B cell (primary cell): ENCODE data around the gene TLK1. TPM values are rescaled to one million over a fixed set of nuclear protein-coding genes. Genes with fewer than 3 reads are reported as not detected.

ENCODE experiments used
- ATAC-seq: fragments of 200-7000 bp; cut with Tn5 transposase; one replicate; pipeline ENCODE4 v1.10.0; 2021; ENCODE audit warnings: low read depth, mild to moderate bottlenecking, moderate number of reproducible peaks, moderate library complexity
- CTCF ChIA-PET: fragments of 350-600 bp; sonication (Branson Sonifier 250); formaldehyde crosslinking; loops from one replicate; lab custom pipeline; 2021; ENCODE audit warnings: antibody characterized with exemption, inconsistent platforms; lab: Charles Lee
- POLR2A ChIA-PET: fragments of 350-600 bp; sonication (Branson Sonifier 250); formaldehyde crosslinking; loops from one replicate; lab custom pipeline; 2021; ENCODE audit warnings: antibody characterized with exemption; lab: Charles Lee
- DNase-seq: peaks from one replicate; pipeline ENCODE4 v3.0.0; 2013
- H2AFZ ChIP-seq: 2 replicates; pipeline ENCODE4 v1.6.1; 2012; ENCODE audit warnings: mild to moderate bottlenecking, low read depth, low read length; ENCODE audit not compliant: insufficient read depth, poor library complexity, severe bottlenecking
- H3K27ac ChIP-seq, 2 donors: 1 replicate in 1 of 2; 2 replicates in 1 of 2; pipeline ENCODE4 v1.5.1; 2012 to 2013; ENCODE audit warnings: low read length in 2 of 2, mild to moderate bottlenecking in 2 of 2, moderate library complexity in 1 of 2
- H3K27me3 ChIP-seq, 4 experiments: fragments of 200-600 bp in 1 of 4; sonication (generic) in 1 of 4; replicated peaks in 1 of 4; 1 replicate in 2 of 4; 2 replicates in 2 of 4; pipeline versions ENCODE4 v1.6.1 to v1.7.0; 2013 to 2016; ENCODE audit warnings: low read length in 3 of 4, mild to moderate bottlenecking in 2 of 4, mixed read lengths in 1 of 4, moderate library complexity in 1 of 4; ENCODE audit not compliant: insufficient read depth in 4 of 4, control insufficient read depth in 3 of 4; ENCODE audit errors: control extremely low read depth in 1 of 4
- H3K36me3 ChIP-seq, 2 experiments: replicated peaks in 1 of 2; 1 replicate in 1 of 2; 2 replicates in 1 of 2; pipeline versions ENCODE4 v1.6.1 to v1.7.1; 2013; ENCODE audit warnings: low read length in 1 of 2; ENCODE audit not compliant: insufficient read depth in 2 of 2, control insufficient read depth in 1 of 2; ENCODE audit errors: control extremely low read depth in 1 of 2, extremely low read depth in 1 of 2
- H3K4me1 ChIP-seq, 2 donors: fragments of 200-600 bp in 1 of 2; sonication (generic) in 1 of 2; 1 replicate in 1 of 2; 2 replicates in 1 of 2; pipeline versions ENCODE4 v1.5.1 to v1.6.1; 2013 to 2017; ENCODE audit warnings: low read length in 2 of 2; ENCODE audit not compliant: control insufficient read depth in 2 of 2, insufficient read depth in 2 of 2
- H3K4me2 ChIP-seq: replicated peaks from 2 replicates; pipeline ENCODE3; 2012; ENCODE audit warnings: mild to moderate bottlenecking, low read depth, low read length; ENCODE audit not compliant: poor library complexity, severe bottlenecking
- H3K4me3 ChIP-seq, 5 experiments: fragments of 200-600 bp in 1 of 5; sonication (generic) in 1 of 5; 1 replicate in 3 of 5; 2 replicates in 2 of 5; pipeline versions ENCODE4 v1.5.1 to v1.7.0; 2011 to 2016; ENCODE audit warnings: low read length in 4 of 5, mild to moderate bottlenecking in 4 of 5, low read depth in 2 of 5, control low read depth in 1 of 5, moderate library complexity in 1 of 5; ENCODE audit not compliant: insufficient read depth in 1 of 5; ENCODE audit errors: control extremely low read depth in 1 of 5, extremely low read depth in 1 of 5
- H3K79me2 ChIP-seq: fragments of 200-600 bp; sonication (generic); one replicate; pipeline ENCODE4 v1.6.0; 2016; ENCODE audit warnings: low read length; ENCODE audit not compliant: control insufficient read depth, insufficient read depth
- H3K9ac ChIP-seq: fragments of 200-600 bp; sonication (generic); 2 replicates; pipeline ENCODE4 v1.6.1; 2017; ENCODE audit warnings: mild to moderate bottlenecking, low read length, moderate library complexity
- H3K9me3 ChIP-seq, 3 donors: one replicate each; pipeline versions ENCODE4 v1.6.1 to v1.7.1; 2013; ENCODE audit warnings: low read length in 2 of 3; ENCODE audit not compliant: control insufficient read depth in 2 of 3, insufficient read depth in 1 of 3; ENCODE audit errors: control extremely low read depth in 1 of 3
- H4K20me1 ChIP-seq: 2 replicates; pipeline ENCODE4 v1.6.0; 2012; ENCODE audit warnings: mild to moderate bottlenecking, low read length; ENCODE audit not compliant: insufficient read depth, control insufficient read depth, poor library complexity, severe bottlenecking
- H3K27ac Mint-ChIP-seq: one replicate; pipeline ENCODE4 v1.8.0; 2021; ENCODE audit warnings: mixed read lengths
- H3K27me3 Mint-ChIP-seq: one replicate; pipeline ENCODE4 v1.8.0; 2021; ENCODE audit warnings: mixed read lengths
- H3K4me1 Mint-ChIP-seq: one replicate; pipeline ENCODE4 v1.8.0; 2021; ENCODE audit warnings: mixed read lengths
- H3K4me3 Mint-ChIP-seq: one replicate; pipeline ENCODE4 v1.8.0; 2021; ENCODE audit warnings: mixed read lengths
- H3K9me3 Mint-ChIP-seq: one replicate; pipeline ENCODE4 v1.8.0; 2022; ENCODE audit warnings: mixed read lengths; ENCODE audit not compliant: insufficient read depth
- CTCF ChIP-seq: fragments of 200-600 bp; IDR thresholded peaks from one replicate; pipeline ENCODE4 v1.8.0; 2022; ENCODE audit warnings: antibody characterized with exemption, mild to moderate bottlenecking
- EZH2 ChIP-seq: IDR thresholded peaks from 2 replicates; pipeline ENCODE4 v1.6.1; 2012; ENCODE audit warnings: borderline replicate concordance, low read depth, mild to moderate bottlenecking, moderate library complexity, low read length; ENCODE audit not compliant: insufficient read depth, poor library complexity, severe bottlenecking
- WGBS: methylation state at CpG from one replicate; pipeline ENCODE4 v1.1.5; 2013; ENCODE audit warnings: missing lambda C conversion rate; ENCODE audit not compliant: insufficient coverage; 5-methylcytosine and 5-hydroxymethylcytosine counted together
- intact Hi-C: fragments of 100-400 bp; cut with micrococcal nuclease; formaldehyde crosslinking; loops from one replicate; pipeline ENCODE4 v1.10.0; 2022
- polyA plus RNA-seq: library from polyadenylated mRNA; depleted of rRNA; stranded (reverse); fragments of >200 nt; gene quantifications from 2 replicates; pipeline ENCODE4 v1.2.3, GENCODE V29; 2012
- total RNA-seq, 2 donors: library from RNA; stranded (reverse); fragments of 120-200 nt in 1 of 2; gene quantifications; 1 replicate in 1 of 2; 2 replicates in 1 of 2; pipeline versions ENCODE4 v1.2.3 to v1.2.4, GENCODE V29; 2013 to 2022

Gene TLK1
- total and polyA plus RNA-seq, 2 donors (not counting 1 experiment from before 2014, with no cell fraction given): 13.8 to 186 TPM

DNA sequence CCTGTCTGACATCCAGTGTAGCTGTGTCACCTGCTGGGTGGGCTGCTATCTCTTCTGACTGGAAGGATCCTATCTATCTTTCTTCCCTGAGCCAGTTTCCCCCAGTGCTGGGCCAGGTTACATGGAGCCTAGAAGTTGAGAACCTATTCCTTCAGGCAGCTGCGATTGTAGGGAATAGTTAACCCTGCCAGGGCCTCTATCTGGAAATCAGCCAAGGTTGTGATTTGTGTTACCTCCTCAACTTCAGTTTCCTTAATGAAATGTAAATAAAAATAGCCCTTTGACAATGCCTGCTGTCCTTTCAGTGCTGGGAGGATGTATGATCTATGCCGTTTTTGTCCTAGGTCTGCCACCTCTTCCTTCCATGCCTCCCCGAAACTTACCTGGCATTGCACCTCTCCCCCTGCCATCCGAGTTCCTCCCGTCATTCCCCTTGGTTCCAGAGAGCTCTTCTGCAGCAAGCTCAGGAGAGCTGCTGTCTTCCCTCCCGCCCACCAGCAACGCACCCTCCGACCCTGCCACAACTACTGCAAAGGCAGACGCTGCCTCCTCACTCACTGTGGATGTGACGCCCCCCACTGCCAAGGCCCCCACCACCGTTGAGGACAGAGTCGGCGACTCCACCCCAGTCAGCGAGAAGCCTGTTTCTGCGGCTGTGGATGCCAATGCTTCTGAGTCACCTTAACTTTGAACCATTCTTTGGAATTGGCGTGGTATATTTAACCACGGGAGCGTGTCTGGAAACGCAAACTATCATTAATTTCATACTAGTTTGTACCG is 195.1 kb downstream of the TLK1 start:
- H3K79me2 ChIP-seq: no peaks in the 10 kb centered on the region
- no peak overlapping the region for H3K9ac ChIP-seq
- H3K36me3 ChIP-seq: peaks cover 0 to 53% of the 10 kb centered on the region in 2 experiments
- no peak overlapping the region for H3K27ac ChIP-seq
- no peak overlapping the region for H2AFZ ChIP-seq
- H3K4me1 ChIP-seq: no peaks in the 10 kb centered on the region
- no peaks in the 10 kb centered on the region for H4K20me1 ChIP-seq
- ChIA-PET CTCF (interaction anchor here (0.7 kb wide), 1 partner anchor 20 kb away, joined by 4 read pairs; no protein-coding TSS in a partner anchor), POLR2A (no interaction called here)
- no peaks in the 10 kb centered on the region for H3K27me3 ChIP-seq
- DNase-seq (no peak), ATAC-seq (no peak)
- no peak for TF ChIP-seq EZH2
- TF ChIP-seq CTCF: no peak
- Mint-ChIP-seq H3K27me3 (no peaks in the 10 kb centered on the region), H3K27ac (no peak overlapping the region), H3K4me3 (no peak overlapping the region), H3K9me3 (no peaks in the 10 kb centered on the region), H3K4me1 (no peaks in the 10 kb centered on the region)
- no peak overlapping the region for H3K4me2 ChIP-seq
- WGBS: 90% methylated on average over 15 of the region's 20 CpGs
- no peaks in the 10 kb centered on the region for H3K9me3 ChIP-seq
- H3K4me3 ChIP-seq: no peak overlapping the region
- intact Hi-C loops: no loop called here

DNA sequence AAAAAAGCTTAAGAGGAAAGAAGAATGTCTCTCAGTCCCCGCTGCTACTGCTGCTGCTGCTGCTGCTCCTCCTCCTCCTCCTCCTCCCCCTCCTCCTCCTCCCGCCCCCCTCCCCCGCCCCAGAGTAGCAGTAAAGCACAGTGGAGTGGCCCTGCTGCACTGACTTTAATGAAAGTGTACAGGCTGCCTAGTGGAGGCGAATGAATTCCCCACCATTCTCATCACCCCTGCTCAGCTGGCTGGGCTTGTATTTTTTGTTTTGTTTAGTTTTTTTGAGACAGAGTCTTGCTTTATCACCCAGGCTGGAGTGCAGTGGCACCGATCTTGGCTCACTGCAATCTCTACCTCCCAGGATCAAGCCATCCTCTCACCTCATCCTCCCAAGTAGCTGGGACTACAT is 197.3 kb downstream of the TLK1 start:
- Histone ChIP-seq H4K20me1 (no peaks in the 10 kb centered on the region), H3K36me3 (peaks cover 0 to 61% of the 10 kb centered on the region in 2 experiments), H2AFZ (no peak overlapping the region), H3K79me2 (no peaks in the 10 kb centered on the region), H3K4me2 (no peak overlapping the region), H3K9ac (no peak overlapping the region), H3K4me1 (no peaks in the 10 kb centered on the region), H3K9me3 (no peaks in the 10 kb centered on the region), H3K27me3 (no peaks in the 10 kb centered on the region), H3K4me3 (no peak overlapping the region), H3K27ac (no peak overlapping the region)
- intact Hi-C loops: no loop called here
- ChIA-PET CTCF (interaction anchor here (1.7 kb wide), 1 partner anchor 453 kb away, joined by 3 read pairs; no protein-coding TSS in a partner anchor), POLR2A (no interaction called here)
- Mint-ChIP-seq H3K4me3 (no peak overlapping the region), H3K9me3 (no peaks in the 10 kb centered on the region), H3K27me3 (no peaks in the 10 kb centered on the region), H3K27ac (no peak overlapping the region), H3K4me1 (no peaks in the 10 kb centered on the region)
- no peak for DNase-seq
- no peak for TF ChIP-seq CTCF
- TF ChIP-seq EZH2: no peak
- WGBS: no CpG with 5 or more reads among the region's 5 CpGs
- ATAC-seq: no peak
